OCI-LY7 (cell line): ENCODE results near the gene SMIM14.

Experiments
- EZH2phosphoT487 ChIP-seq: fragments of 200-600 bp; sonication (generic); IDR thresholded peaks from 2 replicates; pipeline ENCODE4 v1.6.1; 2018; ENCODE audit warnings: low read depth, borderline replicate concordance, mild to moderate bottlenecking, mixed run types, antibody characterized with exemption, low read length, moderate library complexity, mixed read lengths
- TF ChIP-seq, protein P1 (sequence below): fragments of 200-600 bp; sonication (generic); conservative IDR thresholded peaks from 2 replicates; pipeline ENCODE4 v1.5.1; 2014; ENCODE audit warnings: mild to moderate bottlenecking, antibody characterized with exemption, low read length, moderate library complexity, mixed read lengths

DNA sequence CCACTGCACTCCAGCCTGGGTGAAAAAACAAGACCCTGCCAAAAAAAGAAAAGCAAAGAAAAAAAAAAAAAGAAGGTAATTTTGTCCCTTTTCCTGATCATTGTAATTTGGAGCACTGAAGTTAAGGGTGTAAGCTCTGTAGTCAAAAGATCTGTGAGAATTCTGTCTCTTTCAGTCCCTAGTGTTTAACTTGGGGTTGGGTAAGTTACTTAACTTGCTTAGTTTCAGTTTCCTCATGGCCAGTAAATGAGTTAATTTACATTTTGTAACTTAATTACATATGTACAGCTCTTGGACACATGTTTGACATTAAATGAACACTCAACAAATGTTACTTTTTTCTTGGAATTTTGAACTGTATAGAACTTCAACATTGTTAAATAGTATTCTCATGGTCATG, 48.3 kb upstream of the SMIM14 start:
- TF ChIP-seq, protein P1, sequence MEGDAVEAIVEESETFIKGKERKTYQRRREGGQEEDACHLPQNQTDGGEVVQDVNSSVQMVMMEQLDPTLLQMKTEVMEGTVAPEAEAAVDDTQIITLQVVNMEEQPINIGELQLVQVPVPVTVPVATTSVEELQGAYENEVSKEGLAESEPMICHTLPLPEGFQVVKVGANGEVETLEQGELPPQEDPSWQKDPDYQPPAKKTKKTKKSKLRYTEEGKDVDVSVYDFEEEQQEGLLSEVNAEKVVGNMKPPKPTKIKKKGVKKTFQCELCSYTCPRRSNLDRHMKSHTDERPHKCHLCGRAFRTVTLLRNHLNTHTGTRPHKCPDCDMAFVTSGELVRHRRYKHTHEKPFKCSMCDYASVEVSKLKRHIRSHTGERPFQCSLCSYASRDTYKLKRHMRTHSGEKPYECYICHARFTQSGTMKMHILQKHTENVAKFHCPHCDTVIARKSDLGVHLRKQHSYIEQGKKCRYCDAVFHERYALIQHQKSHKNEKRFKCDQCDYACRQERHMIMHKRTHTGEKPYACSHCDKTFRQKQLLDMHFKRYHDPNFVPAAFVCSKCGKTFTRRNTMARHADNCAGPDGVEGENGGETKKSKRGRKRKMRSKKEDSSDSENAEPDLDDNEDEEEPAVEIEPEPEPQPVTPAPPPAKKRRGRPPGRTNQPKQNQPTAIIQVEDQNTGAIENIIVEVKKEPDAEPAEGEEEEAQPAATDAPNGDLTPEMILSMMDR: no peak
- no peak for TF ChIP-seq EZH2phosphoT487
